Activated B cell treated with CpG ODN at 0.5 μM for 24 hours (primary cell): ENCODE data around the gene PVALB. TPM values are rescaled to one million over a fixed set of nuclear protein-coding genes. Genes with fewer than 3 reads are reported as not detected.

Experiments used
- ATAC-seq: fragments of 200-7000 bp; cut with Tn5 transposase; one replicate; pipeline ENCODE4 v1.10.0; 2021; ENCODE audit warnings: low read depth, mild to moderate bottlenecking, moderate library complexity
- CTCF ChIA-PET: fragments of 350-600 bp; sonication (Branson Sonifier 250); formaldehyde crosslinking; loops from one replicate; lab custom pipeline; 2021; ENCODE audit warnings: antibody characterized with exemption; lab: Charles Lee
- POLR2A ChIA-PET: fragments of 350-600 bp; sonication (Branson Sonifier 250); formaldehyde crosslinking; loops from one replicate; lab custom pipeline; 2021; ENCODE audit warnings: antibody characterized with exemption; lab: Charles Lee
- DNase-seq: peaks from one replicate; pipeline ENCODE4 v3.0.0; 2022
- H3K27ac Mint-ChIP-seq: one replicate; pipeline ENCODE4 v1.8.0; 2020; ENCODE audit warnings: mixed read lengths
- H3K27me3 Mint-ChIP-seq: one replicate; pipeline ENCODE4 v1.8.0; 2021; ENCODE audit warnings: mixed read lengths
- H3K36me3 Mint-ChIP-seq: one replicate; pipeline ENCODE4 v1.8.0; 2021; ENCODE audit warnings: low read depth, mixed read lengths
- H3K4me1 Mint-ChIP-seq: one replicate; pipeline ENCODE4 v1.8.0; 2021; ENCODE audit warnings: mixed read lengths
- H3K4me3 Mint-ChIP-seq: one replicate; pipeline ENCODE4 v1.8.0; 2020; ENCODE audit warnings: mild to moderate bottlenecking, mixed read lengths
- H3K9me3 Mint-ChIP-seq: one replicate; pipeline ENCODE4 v1.8.0; 2020; ENCODE audit warnings: mixed read lengths
- intact Hi-C: fragments of 100-400 bp; cut with micrococcal nuclease; formaldehyde crosslinking; loops from one replicate; pipeline ENCODE4 v1.15.1; 2024
- total RNA-seq: library from RNA; stranded (reverse); gene quantifications from 2 replicates; pipeline ENCODE4 v1.2.3, GENCODE V29; 2022
- TF ChIP-seq, protein P1 (sequence below): fragments of 200-600 bp; IDR thresholded peaks from one replicate; pipeline ENCODE4 v1.8.0; 2022; ENCODE audit warnings: antibody characterized with exemption, mild to moderate bottlenecking

PVALB gene
- total RNA-seq, 1 donor from 2014 or later, result not detected

DNA sequence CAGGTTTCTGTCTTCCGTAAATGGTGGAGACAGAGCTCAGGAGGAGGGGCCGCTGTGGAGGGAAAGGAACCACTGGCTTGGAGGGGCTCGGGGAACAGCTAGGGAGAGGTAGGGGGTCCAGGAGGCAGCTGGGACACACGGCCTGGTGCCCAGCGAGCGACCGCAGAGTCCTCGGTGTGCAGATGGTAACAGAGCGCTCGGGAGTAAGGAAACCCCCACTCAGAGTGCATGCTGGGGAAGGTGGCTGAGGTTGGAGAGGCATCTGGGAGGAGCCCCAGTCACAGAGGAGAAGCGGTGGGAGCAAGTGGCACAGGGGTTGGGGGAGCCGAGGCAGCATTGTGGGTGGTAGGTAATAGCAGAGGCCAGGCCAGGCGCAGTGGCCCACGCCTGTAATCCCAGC lies 33.2 kb upstream of the PVALB start:
- Mint-ChIP-seq H3K4me1 (peaks cover 10% of the 10 kb centered on the region), H3K27ac (no peak overlapping the region), H3K36me3 (no peaks in the 10 kb centered on the region), H3K27me3 (peaks cover 24% of the 10 kb centered on the region), H3K9me3 (no peaks in the 10 kb centered on the region), H3K4me3 (no peak overlapping the region)
- ChIA-PET CTCF (no interaction called here), POLR2A (no interaction called here)
- ATAC-seq (no peak), DNase-seq (no peak)
- intact Hi-C loops, result no loop called here
- TF ChIP-seq, protein P1, sequence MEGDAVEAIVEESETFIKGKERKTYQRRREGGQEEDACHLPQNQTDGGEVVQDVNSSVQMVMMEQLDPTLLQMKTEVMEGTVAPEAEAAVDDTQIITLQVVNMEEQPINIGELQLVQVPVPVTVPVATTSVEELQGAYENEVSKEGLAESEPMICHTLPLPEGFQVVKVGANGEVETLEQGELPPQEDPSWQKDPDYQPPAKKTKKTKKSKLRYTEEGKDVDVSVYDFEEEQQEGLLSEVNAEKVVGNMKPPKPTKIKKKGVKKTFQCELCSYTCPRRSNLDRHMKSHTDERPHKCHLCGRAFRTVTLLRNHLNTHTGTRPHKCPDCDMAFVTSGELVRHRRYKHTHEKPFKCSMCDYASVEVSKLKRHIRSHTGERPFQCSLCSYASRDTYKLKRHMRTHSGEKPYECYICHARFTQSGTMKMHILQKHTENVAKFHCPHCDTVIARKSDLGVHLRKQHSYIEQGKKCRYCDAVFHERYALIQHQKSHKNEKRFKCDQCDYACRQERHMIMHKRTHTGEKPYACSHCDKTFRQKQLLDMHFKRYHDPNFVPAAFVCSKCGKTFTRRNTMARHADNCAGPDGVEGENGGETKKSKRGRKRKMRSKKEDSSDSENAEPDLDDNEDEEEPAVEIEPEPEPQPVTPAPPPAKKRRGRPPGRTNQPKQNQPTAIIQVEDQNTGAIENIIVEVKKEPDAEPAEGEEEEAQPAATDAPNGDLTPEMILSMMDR, result no peak

DNA sequence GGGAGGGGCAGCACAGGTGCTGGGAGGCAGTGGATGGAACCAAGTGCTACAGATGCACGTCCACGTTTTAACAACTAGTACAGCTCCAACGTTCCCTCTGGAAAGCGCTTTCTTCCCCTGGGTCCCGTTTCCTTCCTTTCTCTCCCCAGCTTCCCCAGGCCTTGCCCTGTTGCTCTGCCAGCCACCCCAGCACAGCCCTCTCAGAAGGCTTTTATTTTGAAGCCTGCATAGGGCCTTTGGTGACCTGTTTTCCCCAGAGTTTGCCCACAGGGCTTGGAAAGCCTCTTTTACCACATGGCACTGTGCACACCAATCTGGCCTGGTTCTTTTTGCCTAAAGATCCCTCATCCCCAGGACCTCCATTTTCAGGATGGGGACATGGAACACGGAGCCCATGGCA lies 30.1 kb upstream of the PVALB start:
- H3K27ac Mint-ChIP-seq, result no peak overlapping the region
- TF ChIP-seq, protein P1, result no peak
- H3K36me3 Mint-ChIP-seq, result no peaks in the 10 kb centered on the region
- ATAC-seq, result no peak
- H3K27me3 Mint-ChIP-seq, result peaks cover 34% of the 10 kb centered on the region
- ChIA-PET CTCF (interaction anchor here (1.1 kb wide), 1 partner anchor 9 kb away, joined by 3 read pairs; no protein-coding TSS in a partner anchor), POLR2A (no interaction called here)
- intact Hi-C loops, result no loop called here
- no peak for DNase-seq
- H3K9me3 Mint-ChIP-seq, result no peaks in the 10 kb centered on the region
- H3K4me3 Mint-ChIP-seq, result no peak overlapping the region
- no peaks in the 10 kb centered on the region for H3K4me1 Mint-ChIP-seq

DNA sequence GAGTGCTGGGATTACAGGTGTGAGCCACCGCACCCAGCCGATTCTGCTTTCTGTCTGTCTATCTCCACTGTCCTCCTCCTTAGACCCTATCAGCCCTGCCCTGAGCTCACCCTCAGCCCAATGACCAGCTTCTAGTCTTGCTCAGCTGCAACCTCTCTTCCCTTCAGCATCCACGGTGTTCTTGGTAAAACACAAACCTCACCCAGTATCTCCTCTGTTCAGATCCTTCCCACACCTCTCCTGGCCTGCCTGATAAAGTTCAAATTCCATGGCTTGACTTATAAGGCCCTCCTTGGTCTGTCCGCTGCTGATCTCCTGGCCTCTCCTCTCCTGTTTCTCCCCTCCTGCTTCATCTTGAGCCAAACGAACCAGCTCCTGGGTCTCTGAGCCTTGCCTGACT lies 29.4 kb upstream of the PVALB start:
- DNase-seq (no peak), ATAC-seq (no peak)
- TF ChIP-seq, protein P1, result no peak
- intact Hi-C loops, result no loop called here
- CTCF ChIA-PET, result no interaction called here
- POLR2A ChIA-PET, result interaction anchor here (2.0 kb wide), 1 partner anchor 14 kb away, joined by 7 read pairs; the partner anchor contains the start of gene NCF4
- H3K36me3 Mint-ChIP-seq, result no peaks in the 10 kb centered on the region
- H3K9me3 Mint-ChIP-seq, result no peaks in the 10 kb centered on the region
- H3K4me3 Mint-ChIP-seq, result no peak overlapping the region
- H3K4me1 Mint-ChIP-seq, result no peaks in the 10 kb centered on the region
- no peak overlapping the region for H3K27ac Mint-ChIP-seq
- H3K27me3 Mint-ChIP-seq, result peaks cover 38% of the 10 kb centered on the region

DNA sequence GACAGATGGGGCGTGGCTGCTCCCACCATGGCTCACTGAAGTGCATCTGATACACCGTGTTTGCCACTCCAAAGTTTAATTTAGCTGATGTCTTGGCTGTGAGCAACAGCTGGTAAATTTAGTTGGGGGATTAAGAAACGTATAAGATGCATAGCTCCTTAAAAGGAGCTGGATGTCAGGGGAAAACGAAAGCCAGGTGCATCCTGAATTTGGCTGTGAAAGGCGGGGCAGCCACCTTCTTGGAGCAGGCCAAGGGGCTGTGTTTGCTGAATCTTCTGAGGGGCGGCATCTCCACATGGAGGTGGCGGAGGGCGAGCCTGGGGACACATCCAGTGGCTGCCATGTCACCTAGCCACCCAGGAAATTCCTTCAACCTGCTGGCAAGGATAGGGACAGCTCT lies 23.3 kb upstream of the PVALB start:
- peaks cover 8% of the 10 kb centered on the region for H3K9me3 Mint-ChIP-seq
- H3K4me1 Mint-ChIP-seq, result peaks cover 13% of the 10 kb centered on the region
- peak overlapping the region; percentile 32 for H3K4me3 Mint-ChIP-seq
- ChIA-PET POLR2A (interaction anchor here (1.4 kb wide), 1 partner anchor 13 kb away, joined by 4 read pairs; no protein-coding TSS in a partner anchor), CTCF (interaction anchor here (1.5 to 3.4 kb wide), 2 partner anchors 13 to 16 kb away, joined by 4 to 10 read pairs; no protein-coding TSS in a partner anchor)
- DNase-seq (no peak), ATAC-seq (no peak)
- no peak overlapping the region for H3K27ac Mint-ChIP-seq
- H3K27me3 Mint-ChIP-seq, result peaks cover 22% of the 10 kb centered on the region
- H3K36me3 Mint-ChIP-seq, result no peaks in the 10 kb centered on the region
- intact Hi-C loops, result no loop called here
- TF ChIP-seq, protein P1, result no peak

DNA sequence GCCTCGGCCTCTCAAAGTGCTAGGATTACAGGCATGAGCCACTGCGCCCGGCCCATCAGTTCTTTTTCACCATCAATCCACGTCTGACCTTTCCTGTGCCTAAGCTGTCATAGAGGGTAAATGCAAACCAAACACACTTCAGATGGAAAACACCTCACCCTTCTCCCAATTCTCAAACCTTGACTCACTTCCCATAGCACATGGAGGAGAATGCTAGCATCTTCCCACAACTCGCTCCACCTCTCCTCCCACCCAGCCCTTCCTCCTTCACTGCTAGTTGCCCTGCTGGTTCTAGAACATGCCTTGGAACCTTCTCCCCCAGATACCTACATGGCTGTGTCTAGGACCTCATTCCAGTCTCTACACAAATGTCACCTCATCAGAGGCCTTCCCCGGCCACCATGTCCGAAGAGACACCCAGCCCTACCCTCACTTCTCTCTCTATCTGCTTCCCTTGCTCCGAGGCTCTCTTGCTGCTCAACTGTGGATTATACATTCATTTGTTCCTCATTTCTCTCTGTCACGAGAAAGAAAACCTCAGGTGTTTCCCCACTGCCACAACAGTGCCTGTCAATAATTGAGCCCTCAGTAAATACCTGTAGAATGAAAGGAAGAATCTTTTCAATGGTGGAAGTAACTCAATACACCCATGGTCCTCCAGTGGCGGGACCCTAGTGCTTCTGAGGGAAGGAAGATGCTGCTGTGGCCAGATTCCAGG lies 22.7 kb upstream of the PVALB start:
- Mint-ChIP-seq H3K36me3 (no peaks in the 10 kb centered on the region), H3K9me3 (peaks cover 8% of the 10 kb centered on the region), H3K27me3 (peaks cover 19% of the 10 kb centered on the region), H3K27ac (peak overlapping the region; percentile 33), H3K4me3 (peak overlapping the region; percentile 32), H3K4me1 (peaks cover 13% of the 10 kb centered on the region)
- ATAC-seq, result peak; percentile 66
- DNase-seq, result no peak
- ChIA-PET CTCF (interaction anchor here (3.4 kb wide), 1 partner anchor 14 kb away, joined by 10 read pairs; no protein-coding TSS in a partner anchor), POLR2A (interaction anchor here (1.4 kb wide), 1 partner anchor 14 kb away, joined by 4 read pairs; no protein-coding TSS in a partner anchor)
- intact Hi-C loops, result no loop called here
- TF ChIP-seq, protein P1, result no peak
